Measurements from ENCODE around the gene ITPKA.
A peak's percentile ranks its signal among the peaks of the same experiment; 100 is the strongest.

ITPKA gene

DNA sequence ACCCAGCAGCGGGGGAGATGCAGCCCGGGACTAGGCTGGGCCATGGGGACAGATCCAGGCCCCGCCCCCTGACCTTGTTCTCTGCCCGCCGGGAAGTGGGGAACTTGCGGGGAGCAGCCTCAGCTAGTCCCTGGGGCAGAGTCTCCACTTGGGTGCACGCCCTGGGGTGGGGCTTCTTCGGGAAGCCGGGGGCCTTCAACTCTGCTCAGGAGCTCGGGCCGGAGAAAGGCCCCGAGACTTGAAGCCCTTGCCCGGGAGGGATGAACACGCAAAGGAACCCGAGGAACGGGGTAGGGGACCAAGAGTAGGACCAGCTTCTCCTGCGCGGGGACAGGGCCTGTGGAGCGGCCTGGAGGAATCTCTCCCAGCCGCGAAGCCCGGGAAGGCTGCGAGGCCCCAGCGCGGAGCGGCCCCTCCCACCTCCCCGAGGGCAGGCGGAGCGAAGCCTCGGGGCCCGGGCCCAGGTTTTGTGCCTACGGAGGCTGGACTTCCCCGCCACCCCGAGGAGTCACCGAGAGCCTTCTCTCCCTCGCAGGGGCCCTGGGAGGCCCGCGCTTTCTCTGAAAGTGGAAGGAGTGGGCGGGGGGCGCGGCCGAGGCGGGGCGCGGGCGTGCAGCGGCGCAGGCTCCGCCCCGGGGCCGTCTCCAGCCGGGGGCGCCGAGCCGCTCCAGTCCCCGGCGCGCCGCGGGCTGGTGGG lies at the start of gene ITPKA:
ITPKA (plus strand) TSS at position 670 of the 697 bp plus-strand sequence. CDS start 54 bp downstream, outside the sequence.
- H3K4me1 ChIP-seq (ENCODE audit: insufficient read depth, poor library complexity, severe bottlenecking), result peaks cover 15% of the 10 kb centered on the region
- H3K9me3 ChIP-seq (ENCODE audit: severe bottlenecking), result no peaks in the 10 kb centered on the region
- H3K27ac ChIP-seq (ENCODE audit: poor library complexity, severe bottlenecking), result peak within 1 kb of the TSS; percentile 42
- H3K36me3 ChIP-seq (ENCODE audit: low read depth), result no peaks in the 10 kb centered on the region
- DNase-seq (ENCODE audit: low spot score), result peak; percentile 90
- peaks cover 11% of the 10 kb centered on the region for H3K27me3 ChIP-seq (ENCODE audit: insufficient read depth, poor library complexity, severe bottlenecking)
- peak; percentile 59 for ATAC-seq (ENCODE audit: low read depth)
- H3K4me3 ChIP-seq (ENCODE audit: severe bottlenecking), result peak within 1 kb of the TSS; percentile 49
- TF ChIP-seq, protein P1, sequence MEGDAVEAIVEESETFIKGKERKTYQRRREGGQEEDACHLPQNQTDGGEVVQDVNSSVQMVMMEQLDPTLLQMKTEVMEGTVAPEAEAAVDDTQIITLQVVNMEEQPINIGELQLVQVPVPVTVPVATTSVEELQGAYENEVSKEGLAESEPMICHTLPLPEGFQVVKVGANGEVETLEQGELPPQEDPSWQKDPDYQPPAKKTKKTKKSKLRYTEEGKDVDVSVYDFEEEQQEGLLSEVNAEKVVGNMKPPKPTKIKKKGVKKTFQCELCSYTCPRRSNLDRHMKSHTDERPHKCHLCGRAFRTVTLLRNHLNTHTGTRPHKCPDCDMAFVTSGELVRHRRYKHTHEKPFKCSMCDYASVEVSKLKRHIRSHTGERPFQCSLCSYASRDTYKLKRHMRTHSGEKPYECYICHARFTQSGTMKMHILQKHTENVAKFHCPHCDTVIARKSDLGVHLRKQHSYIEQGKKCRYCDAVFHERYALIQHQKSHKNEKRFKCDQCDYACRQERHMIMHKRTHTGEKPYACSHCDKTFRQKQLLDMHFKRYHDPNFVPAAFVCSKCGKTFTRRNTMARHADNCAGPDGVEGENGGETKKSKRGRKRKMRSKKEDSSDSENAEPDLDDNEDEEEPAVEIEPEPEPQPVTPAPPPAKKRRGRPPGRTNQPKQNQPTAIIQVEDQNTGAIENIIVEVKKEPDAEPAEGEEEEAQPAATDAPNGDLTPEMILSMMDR (IDR thresholded peaks at IDR 0.05; ENCODE audit: poor library complexity, severe bottlenecking), result no peak

DNA sequence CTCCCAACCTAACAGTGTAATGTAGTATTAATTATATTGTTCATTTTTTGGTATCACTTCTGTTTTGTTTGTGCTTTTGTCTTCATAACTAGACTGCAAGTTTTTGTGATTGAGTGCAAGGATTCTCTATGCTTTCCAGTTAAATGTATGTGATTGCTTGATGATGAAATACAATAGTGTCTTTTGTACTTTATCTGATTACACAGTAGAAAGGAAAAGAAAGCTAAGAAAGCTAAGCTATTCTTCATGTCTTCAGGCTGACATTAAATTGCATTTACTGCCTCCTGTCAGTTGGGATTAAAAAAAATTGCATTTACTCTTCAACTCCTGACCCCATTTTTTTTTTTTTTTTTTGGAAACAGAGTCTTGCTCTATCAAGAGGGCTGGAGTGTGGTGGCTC lies 48.3 kb upstream of the ITPKA start:
- H3K27me3 ChIP-seq (ENCODE audit: insufficient read depth, poor library complexity, severe bottlenecking), result no peaks in the 10 kb centered on the region
- H3K4me3 ChIP-seq (ENCODE audit: severe bottlenecking), result no peak overlapping the region
- H3K27ac ChIP-seq (ENCODE audit: poor library complexity, severe bottlenecking), result no peak overlapping the region
- ATAC-seq (ENCODE audit: low read depth) (no peak), DNase-seq (ENCODE audit: low spot score) (no peak)
- H3K36me3 ChIP-seq (ENCODE audit: low read depth), result peaks cover 43% of the 10 kb centered on the region
- TF ChIP-seq, protein P1 (IDR thresholded peaks at IDR 0.05; ENCODE audit: poor library complexity, severe bottlenecking), result no peak
- H3K9me3 ChIP-seq (ENCODE audit: severe bottlenecking), result no peaks in the 10 kb centered on the region
- H3K4me1 ChIP-seq (ENCODE audit: insufficient read depth, poor library complexity, severe bottlenecking), result no peaks in the 10 kb centered on the region

DNA sequence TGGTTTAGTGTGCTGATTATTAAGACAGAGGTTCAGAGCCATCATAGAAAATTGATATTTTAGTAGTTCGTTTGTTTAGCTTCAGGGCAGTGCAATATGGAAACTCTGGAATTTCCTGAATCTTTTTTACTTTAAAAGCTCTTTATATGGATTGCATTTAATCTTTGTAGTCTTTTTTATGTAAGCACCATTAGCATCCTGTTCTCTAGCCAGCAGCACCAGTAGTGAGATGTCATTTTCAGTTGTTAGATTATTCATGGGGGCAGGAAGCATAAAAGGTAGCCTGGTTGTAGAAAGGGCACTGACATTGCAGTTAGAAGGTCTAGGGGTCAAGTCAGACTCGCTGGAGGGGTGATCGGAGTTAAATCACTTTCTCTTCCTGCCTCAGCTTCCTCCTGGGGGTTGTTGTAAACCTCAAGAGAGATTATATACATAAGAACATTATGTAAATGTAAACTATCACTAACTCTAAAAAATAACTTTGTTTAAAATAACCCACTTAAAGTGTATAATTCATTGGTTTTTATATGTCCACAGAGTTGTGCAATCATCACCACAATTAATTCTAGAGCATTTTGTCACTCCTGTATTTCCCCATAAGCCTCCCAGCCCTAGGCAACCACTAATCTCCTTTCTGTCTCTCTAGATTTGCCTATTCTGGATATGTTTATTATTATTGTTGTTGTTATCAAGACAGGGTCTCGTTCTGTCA lies 31.4 kb upstream of the ITPKA start:
- H3K9me3 ChIP-seq (ENCODE audit: severe bottlenecking), result no peaks in the 10 kb centered on the region
- no peaks in the 10 kb centered on the region for H3K27me3 ChIP-seq (ENCODE audit: insufficient read depth, poor library complexity, severe bottlenecking)
- H3K27ac ChIP-seq (ENCODE audit: poor library complexity, severe bottlenecking), result no peak overlapping the region
- peaks cover 74% of the 10 kb centered on the region for H3K36me3 ChIP-seq (ENCODE audit: low read depth)
- DNase-seq (ENCODE audit: low spot score), result no peak
- TF ChIP-seq, protein P1 (IDR thresholded peaks at IDR 0.05; ENCODE audit: poor library complexity, severe bottlenecking), result no peak
- H3K4me3 ChIP-seq (ENCODE audit: severe bottlenecking), result no peak overlapping the region
- no peak for ATAC-seq (ENCODE audit: low read depth)
- H3K4me1 ChIP-seq (ENCODE audit: insufficient read depth, poor library complexity, severe bottlenecking), result no peaks in the 10 kb centered on the region

DNA sequence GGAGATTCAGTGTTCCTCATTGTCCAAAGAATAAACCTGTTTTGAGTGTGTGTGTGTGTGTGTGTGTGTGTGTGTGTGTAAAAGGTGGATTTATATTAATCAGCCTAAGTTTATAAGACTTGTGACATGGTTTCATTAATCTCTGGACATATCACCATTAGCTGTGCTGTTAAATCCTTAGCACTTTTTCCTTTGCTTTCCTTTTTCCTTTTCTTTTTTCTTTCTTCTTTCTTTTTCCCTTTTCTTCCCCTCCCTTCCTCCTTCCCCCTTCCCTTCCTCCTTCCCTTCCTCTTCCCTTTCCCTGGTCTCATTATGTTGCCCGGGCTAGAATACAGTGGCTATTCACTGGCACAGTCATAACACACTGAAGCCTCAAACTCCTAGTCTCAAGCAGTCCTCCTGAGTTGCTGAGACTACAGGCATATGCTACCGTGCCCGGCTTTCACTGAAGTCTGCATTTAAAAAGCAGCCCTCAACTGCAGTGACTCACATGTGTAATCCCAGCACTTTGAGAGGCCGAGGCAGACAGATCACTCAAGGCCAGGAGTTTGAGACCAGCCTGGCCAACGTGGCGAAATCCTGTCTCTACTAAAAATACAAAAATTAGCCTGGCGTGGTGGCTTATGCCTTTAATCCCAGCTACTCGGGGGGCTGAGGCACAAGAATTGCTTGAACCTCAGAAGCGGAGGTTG lies 28.6 kb upstream of the ITPKA start:
- ATAC-seq (ENCODE audit: low read depth), result no peak

More for the DNA sequence above, 28.6 kb upstream of the ITPKA start:
- Histone ChIP-seq H3K27me3 (ENCODE audit: insufficient read depth, poor library complexity, severe bottlenecking) (no peaks in the 10 kb centered on the region), H3K4me3 (ENCODE audit: severe bottlenecking) (no peak overlapping the region), H3K36me3 (ENCODE audit: low read depth) (peaks cover 64% of the 10 kb centered on the region), H3K4me1 (ENCODE audit: insufficient read depth, poor library complexity, severe bottlenecking) (no peaks in the 10 kb centered on the region), H3K9me3 (ENCODE audit: severe bottlenecking) (no peaks in the 10 kb centered on the region), H3K27ac (ENCODE audit: poor library complexity, severe bottlenecking) (no peak overlapping the region)
- DNase-seq (ENCODE audit: low spot score), result no peak
- TF ChIP-seq, protein P1 (IDR thresholded peaks at IDR 0.05; ENCODE audit: poor library complexity, severe bottlenecking), result no peak
